ENCODE results near the gene FAM181B. TPM values are rescaled to one million over a fixed set of nuclear protein-coding genes. Genes with fewer than 3 reads are reported as not detected.

Gene FAM181B
- total and polyA plus RNA-seq, 2 experiments from 2014 or later: 0.63 to 1.3 TPM

DNA sequence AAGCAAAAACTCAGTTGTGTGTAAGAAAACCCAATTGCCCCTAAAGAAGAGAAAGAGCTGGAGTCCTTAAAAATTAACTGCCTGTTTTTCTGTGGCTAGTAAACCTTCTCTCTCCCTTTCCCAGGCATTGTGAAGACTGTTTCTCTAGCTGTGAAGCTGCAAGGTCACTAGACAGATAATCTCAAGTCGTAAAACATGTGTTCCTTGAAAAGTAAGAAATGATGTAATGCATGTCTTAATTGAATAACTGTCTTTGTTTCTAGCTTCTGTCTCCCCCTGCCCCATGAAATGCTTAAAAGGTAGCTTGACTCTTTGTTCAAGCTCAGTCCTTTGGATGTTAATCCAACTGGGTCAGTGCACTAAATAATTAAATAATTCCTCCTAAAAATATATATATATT is 29.5 kb upstream of the FAM181B start:
- Histone ChIP-seq H3K9me2 (replicated peaks; ENCODE audit: insufficient read depth) (no peaks in the 10 kb centered on the region), H3K9me3 (ENCODE audit: low read depth) (no peaks in the 10 kb centered on the region), H3K79me2 (no peaks in the 10 kb centered on the region), H3K36me3 (replicated peaks; ENCODE audit: insufficient read depth, low read depth) (no peaks in the 10 kb centered on the region), H3K4me1 (ENCODE audit: insufficient read depth) (no peaks in the 10 kb centered on the region), H3K27me3 (no peaks in the 10 kb centered on the region), H4K20me1 (ENCODE audit: insufficient read depth, poor library complexity, severe bottlenecking) (no peaks in the 10 kb centered on the region), H3K27ac (no peak overlapping the region), H3K4me3 (no peak overlapping the region), H3K4me2 (no peak overlapping the region), H2AFZ (no peak overlapping the region)
- TF ChIP-seq EZH2phosphoT487 (IDR thresholded peaks at IDR 0.05; ENCODE audit: low read depth, severe bottlenecking, unreplicated experiment): no peak
- TF ChIP-seq, protein P1, sequence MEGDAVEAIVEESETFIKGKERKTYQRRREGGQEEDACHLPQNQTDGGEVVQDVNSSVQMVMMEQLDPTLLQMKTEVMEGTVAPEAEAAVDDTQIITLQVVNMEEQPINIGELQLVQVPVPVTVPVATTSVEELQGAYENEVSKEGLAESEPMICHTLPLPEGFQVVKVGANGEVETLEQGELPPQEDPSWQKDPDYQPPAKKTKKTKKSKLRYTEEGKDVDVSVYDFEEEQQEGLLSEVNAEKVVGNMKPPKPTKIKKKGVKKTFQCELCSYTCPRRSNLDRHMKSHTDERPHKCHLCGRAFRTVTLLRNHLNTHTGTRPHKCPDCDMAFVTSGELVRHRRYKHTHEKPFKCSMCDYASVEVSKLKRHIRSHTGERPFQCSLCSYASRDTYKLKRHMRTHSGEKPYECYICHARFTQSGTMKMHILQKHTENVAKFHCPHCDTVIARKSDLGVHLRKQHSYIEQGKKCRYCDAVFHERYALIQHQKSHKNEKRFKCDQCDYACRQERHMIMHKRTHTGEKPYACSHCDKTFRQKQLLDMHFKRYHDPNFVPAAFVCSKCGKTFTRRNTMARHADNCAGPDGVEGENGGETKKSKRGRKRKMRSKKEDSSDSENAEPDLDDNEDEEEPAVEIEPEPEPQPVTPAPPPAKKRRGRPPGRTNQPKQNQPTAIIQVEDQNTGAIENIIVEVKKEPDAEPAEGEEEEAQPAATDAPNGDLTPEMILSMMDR (IDR thresholded peaks at IDR 0.05; ENCODE audit: poor library complexity): no peak
- TF ChIP-seq EZH2 (IDR thresholded peaks at IDR 0.05; ENCODE audit: borderline replicate concordance): no peak
- WGBS (ENCODE audit: low lambda C conversion rate, missing lambda C conversion rate): 29% methylated on average over 1 of the region's 1 CpG
- no peak for DNase-seq (ENCODE audit: low spot score)

DNA sequence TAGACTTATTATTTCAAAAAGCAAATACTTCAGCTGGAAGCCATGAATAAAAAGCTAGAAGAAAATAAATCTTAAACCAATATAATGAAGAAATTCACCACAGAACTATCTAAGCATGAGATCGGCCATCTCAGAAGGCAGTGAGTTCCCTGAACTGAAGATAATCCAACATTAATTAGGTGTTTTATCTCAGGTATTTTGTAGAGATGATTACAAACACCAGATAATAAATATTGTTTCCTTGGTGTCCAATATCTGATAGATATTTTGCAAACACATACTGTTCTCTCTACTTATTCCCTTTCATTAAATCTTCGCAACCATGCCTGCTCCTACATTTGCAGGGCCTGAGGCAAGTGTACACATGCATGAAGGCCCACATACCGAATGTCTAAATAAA is 26.0 kb upstream of the FAM181B start:
- Histone ChIP-seq H3K36me3 (replicated peaks; ENCODE audit: insufficient read depth, low read depth) (no peaks in the 10 kb centered on the region), H3K9me3 (ENCODE audit: low read depth) (no peaks in the 10 kb centered on the region)

DNA sequence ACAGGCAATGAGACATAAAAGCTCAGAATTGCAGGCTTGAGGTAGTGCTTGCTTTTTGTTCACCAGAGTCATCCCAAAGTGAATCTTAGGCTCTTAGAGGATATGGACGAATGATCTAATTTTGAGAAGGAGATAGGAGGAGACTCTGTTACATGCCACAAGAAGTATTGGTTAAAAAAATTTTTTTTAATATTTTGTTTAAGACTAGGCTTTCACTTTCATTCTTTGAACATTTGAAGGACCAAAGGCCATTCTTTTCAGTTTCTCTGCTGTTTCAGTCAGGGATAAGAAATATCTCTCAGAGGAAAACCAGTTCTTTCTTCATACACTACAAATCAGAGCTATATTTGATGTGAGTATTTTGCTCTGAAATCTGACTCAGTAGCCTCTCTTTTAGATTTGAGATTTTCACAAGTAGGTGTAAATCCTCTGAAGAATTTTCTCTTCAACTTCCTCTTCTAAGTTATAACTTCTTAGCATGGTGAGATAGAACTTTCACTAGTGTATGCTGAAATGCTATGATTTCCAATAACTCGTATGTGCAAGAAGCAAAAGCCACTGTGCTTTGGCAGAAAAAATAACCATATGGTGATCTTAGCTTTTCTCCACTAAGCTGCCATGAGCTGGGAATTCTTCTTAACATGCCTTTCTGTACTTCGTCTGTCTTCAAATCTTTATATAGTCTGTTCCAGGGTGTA is 24.1 kb upstream of the FAM181B start:
- no peak overlapping the region for H2AFZ ChIP-seq
- no peaks in the 10 kb centered on the region for H3K27me3 ChIP-seq
- H3K4me3 ChIP-seq: no peak overlapping the region
- no peak overlapping the region for H3K27ac ChIP-seq
- no peaks in the 10 kb centered on the region for H3K36me3 ChIP-seq (replicated peaks; ENCODE audit: insufficient read depth, low read depth)
- H4K20me1 ChIP-seq (ENCODE audit: insufficient read depth, poor library complexity, severe bottlenecking): no peaks in the 10 kb centered on the region
- no peaks in the 10 kb centered on the region for H3K9me3 ChIP-seq (ENCODE audit: low read depth)
- H3K4me2 ChIP-seq: no peak overlapping the region
- TF ChIP-seq, protein P1 (IDR thresholded peaks at IDR 0.05; ENCODE audit: poor library complexity): no peak
- TF ChIP-seq EZH2phosphoT487 (IDR thresholded peaks at IDR 0.05; ENCODE audit: low read depth, severe bottlenecking, unreplicated experiment) (no peak), EZH2 (IDR thresholded peaks at IDR 0.05; ENCODE audit: borderline replicate concordance) (no peak)
- WGBS (ENCODE audit: low lambda C conversion rate, missing lambda C conversion rate): 69% methylated on average over 3 of the region's 3 CpGs
- H3K9me2 ChIP-seq (replicated peaks; ENCODE audit: insufficient read depth): no peaks in the 10 kb centered on the region
- no peaks in the 10 kb centered on the region for H3K79me2 ChIP-seq
- H3K4me1 ChIP-seq (ENCODE audit: insufficient read depth): no peaks in the 10 kb centered on the region
- no peak for DNase-seq (ENCODE audit: low spot score)

More for the DNA sequence above, 26.0 kb upstream of the FAM181B start:
- Histone ChIP-seq H3K4me1 (ENCODE audit: insufficient read depth) (no peaks in the 10 kb centered on the region), H3K79me2 (no peaks in the 10 kb centered on the region), H4K20me1 (ENCODE audit: insufficient read depth, poor library complexity, severe bottlenecking) (no peaks in the 10 kb centered on the region), H3K27me3 (no peaks in the 10 kb centered on the region), H3K4me3 (no peak overlapping the region), H3K27ac (no peak overlapping the region), H3K4me2 (no peak overlapping the region), H3K9me2 (replicated peaks; ENCODE audit: insufficient read depth) (no peaks in the 10 kb centered on the region), H2AFZ (no peak overlapping the region)
- TF ChIP-seq EZH2 (IDR thresholded peaks at IDR 0.05; ENCODE audit: borderline replicate concordance) (no peak), EZH2phosphoT487 (IDR thresholded peaks at IDR 0.05; ENCODE audit: low read depth, severe bottlenecking, unreplicated experiment) (no peak)
- TF ChIP-seq, protein P1 (IDR thresholded peaks at IDR 0.05; ENCODE audit: poor library complexity): no peak
- WGBS (ENCODE audit: low lambda C conversion rate, missing lambda C conversion rate): 89% methylated on average over 3 of the region's 3 CpGs
- DNase-seq (ENCODE audit: low spot score): no peak

All from hepatocyte (in vitro differentiated cells).